ENCODE measurements around the gene TCF3.

- TF ChIP-seq, protein P1, sequence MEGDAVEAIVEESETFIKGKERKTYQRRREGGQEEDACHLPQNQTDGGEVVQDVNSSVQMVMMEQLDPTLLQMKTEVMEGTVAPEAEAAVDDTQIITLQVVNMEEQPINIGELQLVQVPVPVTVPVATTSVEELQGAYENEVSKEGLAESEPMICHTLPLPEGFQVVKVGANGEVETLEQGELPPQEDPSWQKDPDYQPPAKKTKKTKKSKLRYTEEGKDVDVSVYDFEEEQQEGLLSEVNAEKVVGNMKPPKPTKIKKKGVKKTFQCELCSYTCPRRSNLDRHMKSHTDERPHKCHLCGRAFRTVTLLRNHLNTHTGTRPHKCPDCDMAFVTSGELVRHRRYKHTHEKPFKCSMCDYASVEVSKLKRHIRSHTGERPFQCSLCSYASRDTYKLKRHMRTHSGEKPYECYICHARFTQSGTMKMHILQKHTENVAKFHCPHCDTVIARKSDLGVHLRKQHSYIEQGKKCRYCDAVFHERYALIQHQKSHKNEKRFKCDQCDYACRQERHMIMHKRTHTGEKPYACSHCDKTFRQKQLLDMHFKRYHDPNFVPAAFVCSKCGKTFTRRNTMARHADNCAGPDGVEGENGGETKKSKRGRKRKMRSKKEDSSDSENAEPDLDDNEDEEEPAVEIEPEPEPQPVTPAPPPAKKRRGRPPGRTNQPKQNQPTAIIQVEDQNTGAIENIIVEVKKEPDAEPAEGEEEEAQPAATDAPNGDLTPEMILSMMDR (IDR thresholded peaks at IDR 0.05; ENCODE audit: insufficient read depth, low read length, poor library complexity, severe bottlenecking): no peak
- no peak for TF ChIP-seq EZH2phosphoT487 (conservative IDR thresholded peaks at IDR 0.05; ENCODE audit: low read length)
These were observed 25.7 kb upstream of the TCF3 start for GRCh38 chr19:1678073-1678472.
